ENCODE results near the gene AHSA1. TPM values are rescaled to one million over a fixed set of nuclear protein-coding genes. Genes with fewer than 3 reads are reported as not detected.

AHSA1 gene
- total RNA-seq, 1 experiment from 2014 or later: 375 TPM

GRCh38 chr14:77438596-77438995 is 19.3 kb upstream of the AHSA1 start:
- Histone ChIP-seq H3K27me3 (replicated peaks; ENCODE audit: insufficient read depth, low read depth, low read length, poor library complexity) (no peaks in the 10 kb centered on the region), H3K36me3 (ENCODE audit: insufficient read depth, low read length, poor library complexity, severe bottlenecking) (peaks cover 24% of the 10 kb centered on the region), H3K9me3 (ENCODE audit: low read depth, low read length, poor library complexity, severe bottlenecking) (no peaks in the 10 kb centered on the region), H3K4me3 (ENCODE audit: low read depth, low read length, poor library complexity, severe bottlenecking) (no peak overlapping the region), H3K27ac (ENCODE audit: low read depth, low read length, poor library complexity, severe bottlenecking) (no peak overlapping the region), H3K4me1 (ENCODE audit: insufficient read depth, low read length, poor library complexity, severe bottlenecking) (no peaks in the 10 kb centered on the region)
- BruUV-seq (replicated peaks): no TSS peak
- DNase-seq (ENCODE audit: low spot score): no peak
- TF ChIP-seq CTCF (conservative IDR thresholded peaks at IDR 0.05; ENCODE audit: low read depth, low read length) (no peak), EZH2 (IDR thresholded peaks at IDR 0.05; ENCODE audit: borderline replicate concordance, low read depth, low read length, poor library complexity, severe bottlenecking) (no peak)
- intact Hi-C loops (cut with micrococcal nuclease; ENCODE audit: unreplicated experiment): no loop called here
- ChIA-PET CTCF (no interaction called here), POLR2A (ENCODE audit: low non-redundant PET) (interaction anchor here (0.6 kb wide), 1 partner anchor 414 kb away, joined by 4 read pairs; no protein-coding TSS in a partner anchor)

DNA sequence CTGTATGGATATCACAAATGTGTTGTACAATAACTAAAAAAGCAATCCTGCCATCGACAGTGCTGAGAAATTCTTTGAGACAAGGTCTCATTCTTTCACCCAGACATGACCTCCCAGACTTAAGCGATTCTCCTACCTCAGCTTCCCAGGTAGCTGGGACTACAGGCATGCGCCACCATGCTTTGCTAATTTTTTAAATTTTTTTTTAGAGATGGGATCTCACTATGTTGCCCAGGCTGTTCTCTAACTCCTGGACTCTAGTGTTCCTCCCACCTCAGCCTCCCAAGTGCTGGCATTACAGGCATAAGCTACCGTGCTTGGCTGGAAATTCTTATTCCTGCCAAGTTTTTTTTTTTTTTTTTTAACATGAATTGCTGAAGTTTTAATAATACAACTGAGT is 18.0 kb upstream of the AHSA1 start:
- intact Hi-C loops (cut with micrococcal nuclease; ENCODE audit: unreplicated experiment): no loop called here
- no peak for DNase-seq (ENCODE audit: low spot score)
- no peaks in the 10 kb centered on the region for H3K9me3 ChIP-seq (ENCODE audit: low read depth, low read length, poor library complexity, severe bottlenecking)
- CTCF ChIA-PET: no interaction called here
- POLR2A ChIA-PET (ENCODE audit: low non-redundant PET): no interaction called here
- H3K27ac ChIP-seq (ENCODE audit: low read depth, low read length, poor library complexity, severe bottlenecking): no peak overlapping the region
- no peaks in the 10 kb centered on the region for H3K4me1 ChIP-seq (ENCODE audit: insufficient read depth, low read length, poor library complexity, severe bottlenecking)
- BruUV-seq (replicated peaks): no TSS peak
- TF ChIP-seq CTCF (conservative IDR thresholded peaks at IDR 0.05; ENCODE audit: low read depth, low read length) (no peak), EZH2 (IDR thresholded peaks at IDR 0.05; ENCODE audit: borderline replicate concordance, low read depth, low read length, poor library complexity, severe bottlenecking) (no peak)
- no peaks in the 10 kb centered on the region for H3K27me3 ChIP-seq (replicated peaks; ENCODE audit: insufficient read depth, low read depth, low read length, poor library complexity)
- H3K4me3 ChIP-seq (ENCODE audit: low read depth, low read length, poor library complexity, severe bottlenecking): no peak overlapping the region
- peaks cover 20% of the 10 kb centered on the region for H3K36me3 ChIP-seq (ENCODE audit: insufficient read depth, low read length, poor library complexity, severe bottlenecking)

DNA sequence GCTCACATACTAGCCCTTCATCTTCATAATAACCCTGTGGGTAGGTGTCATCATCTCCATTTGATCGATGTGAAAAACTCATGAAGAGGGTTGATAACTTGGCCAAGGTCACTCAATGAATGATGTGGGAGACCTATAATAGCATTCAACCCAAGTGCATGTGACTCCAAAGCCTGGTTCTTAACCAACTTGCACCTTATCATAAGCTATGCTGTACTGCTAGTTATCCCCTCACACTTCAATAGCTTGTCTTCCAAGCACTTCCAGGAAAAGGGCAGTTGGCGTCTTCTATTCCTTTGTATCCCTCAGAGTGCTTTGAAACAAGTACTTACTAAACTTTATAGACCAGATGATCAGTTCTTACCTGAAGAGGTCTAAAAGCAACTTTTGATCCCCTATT is 15.7 kb upstream of the AHSA1 start:
- ChIA-PET POLR2A (ENCODE audit: low non-redundant PET) (no interaction called here), CTCF (no interaction called here)
- no peak overlapping the region for H3K4me3 ChIP-seq (ENCODE audit: low read depth, low read length, poor library complexity, severe bottlenecking)
- H3K27ac ChIP-seq (ENCODE audit: low read depth, low read length, poor library complexity, severe bottlenecking): no peak overlapping the region
- no TSS peak for BruUV-seq (replicated peaks)
- intact Hi-C loops (cut with micrococcal nuclease; ENCODE audit: unreplicated experiment): no loop called here
- no peaks in the 10 kb centered on the region for H3K4me1 ChIP-seq (ENCODE audit: insufficient read depth, low read length, poor library complexity, severe bottlenecking)
- no peaks in the 10 kb centered on the region for H3K9me3 ChIP-seq (ENCODE audit: low read depth, low read length, poor library complexity, severe bottlenecking)
- no peaks in the 10 kb centered on the region for H3K27me3 ChIP-seq (replicated peaks; ENCODE audit: insufficient read depth, low read depth, low read length, poor library complexity)
- DNase-seq (ENCODE audit: low spot score): no peak
- TF ChIP-seq CTCF (conservative IDR thresholded peaks at IDR 0.05; ENCODE audit: low read depth, low read length) (no peak), EZH2 (IDR thresholded peaks at IDR 0.05; ENCODE audit: borderline replicate concordance, low read depth, low read length, poor library complexity, severe bottlenecking) (no peak)
- peaks cover 20% of the 10 kb centered on the region for H3K36me3 ChIP-seq (ENCODE audit: insufficient read depth, low read length, poor library complexity, severe bottlenecking)

Data from A673 (cell line).